ENCODE results near the gene URI1.

The URI1 gene

GRCh38 chr19:30046522-30046921 lies 104.5 kb downstream of the URI1 start:
- Histone ChIP-seq H3K4me1 (ENCODE audit: insufficient read depth, low read length) (no peaks in the 10 kb centered on the region), H3K27me3 (ENCODE audit: insufficient read depth, low read length, poor library complexity) (no peaks in the 10 kb centered on the region), H3K9ac (ENCODE audit: low read depth, low read length) (no peak overlapping the region), H2AFZ (ENCODE audit: low read depth, low read length) (no peak overlapping the region), H3K27ac (ENCODE audit: low read length) (no peak overlapping the region), H3K36me3 (ENCODE audit: insufficient read depth, low read length) (no peaks in the 10 kb centered on the region), H3K79me2 (ENCODE audit: insufficient read depth, low read length) (no peaks in the 10 kb centered on the region), H4K20me1 (ENCODE audit: insufficient read depth, low read length) (0 out of 2 replicates have a peak, but pooled peaks cover 5% of the 10 kb centered on the region), H3K4me3 (ENCODE audit: low read depth in 1 of 2, low read length in 2 of 2) (no peak overlapping the region), H3K4me2 (ENCODE audit: insufficient read depth, low read length) (no peak overlapping the region), H3K9me3 (ENCODE audit: insufficient read depth, low read length, severe bottlenecking) (no peaks in the 10 kb centered on the region)
- peak; percentile 54; the same call in 2 of the 3 replicates for ATAC-seq (ENCODE audit: insufficient read depth, low read depth)
- TF ChIP-seq CTCF (IDR thresholded peaks at IDR 0.05; ENCODE audit: borderline replicate concordance, extremely low read depth, low read length, poor library complexity, severe bottlenecking) (peak; percentile 54), EZH2 (IDR thresholded peaks at IDR 0.05; ENCODE audit: borderline replicate concordance, low read depth, low read length, severe bottlenecking) (no peak)
- no peak for DNase-seq

DNA sequence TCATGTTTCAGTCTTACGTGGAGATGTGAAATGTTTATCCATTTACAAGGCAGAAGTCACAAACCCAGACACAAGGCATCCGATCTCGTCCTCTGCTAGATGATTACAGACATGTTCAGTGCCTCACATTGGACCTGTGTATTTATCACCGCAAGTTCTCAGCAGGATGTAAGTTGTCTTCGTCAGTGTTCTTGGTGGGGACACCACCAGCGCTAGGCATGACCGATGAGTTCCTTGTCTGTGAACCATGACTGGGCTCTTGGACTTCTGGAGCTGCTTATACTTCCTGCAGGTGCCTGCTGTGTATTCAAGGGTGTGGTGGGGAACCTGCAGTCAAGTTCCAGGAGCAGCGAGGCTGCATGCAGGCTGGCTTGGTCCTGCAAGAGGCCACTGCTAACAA lies 105.4 kb downstream of the URI1 start:
- Histone ChIP-seq H3K79me2 (ENCODE audit: insufficient read depth, low read length) (no peaks in the 10 kb centered on the region), H3K4me2 (ENCODE audit: insufficient read depth, low read length) (no peak overlapping the region), H3K27me3 (ENCODE audit: insufficient read depth, low read length, poor library complexity) (no peaks in the 10 kb centered on the region), H3K4me1 (ENCODE audit: insufficient read depth, low read length) (no peaks in the 10 kb centered on the region), H3K9me3 (ENCODE audit: insufficient read depth, low read length, severe bottlenecking) (no peaks in the 10 kb centered on the region), H3K9ac (ENCODE audit: low read depth, low read length) (no peak overlapping the region), H4K20me1 (ENCODE audit: insufficient read depth, low read length) (0 out of 2 replicates have a peak, but pooled peaks cover 5% of the 10 kb centered on the region), H2AFZ (ENCODE audit: low read depth, low read length) (no peak overlapping the region), H3K4me3 (ENCODE audit: low read depth in 1 of 2, low read length in 2 of 2) (no peak overlapping the region), H3K36me3 (ENCODE audit: insufficient read depth, low read length) (no peaks in the 10 kb centered on the region), H3K27ac (ENCODE audit: low read length) (no peak overlapping the region)
- TF ChIP-seq EZH2 (IDR thresholded peaks at IDR 0.05; ENCODE audit: borderline replicate concordance, low read depth, low read length, severe bottlenecking) (no peak), CTCF (IDR thresholded peaks at IDR 0.05; ENCODE audit: borderline replicate concordance, extremely low read depth, low read length, poor library complexity, severe bottlenecking) (no peak)
- no peak for ATAC-seq (ENCODE audit: insufficient read depth, low read depth)
- no peak for DNase-seq

GRCh38 chr19:30049226-30049625 lies 107.2 kb downstream of the URI1 start:
- DNase-seq, result no peak
- H3K27ac ChIP-seq (ENCODE audit: low read length), result no peak overlapping the region
- H3K9ac ChIP-seq (ENCODE audit: low read depth, low read length), result no peak overlapping the region
- H2AFZ ChIP-seq (ENCODE audit: low read depth, low read length), result no peak overlapping the region
- H3K36me3 ChIP-seq (ENCODE audit: insufficient read depth, low read length), result no peaks in the 10 kb centered on the region
- H3K4me1 ChIP-seq (ENCODE audit: insufficient read depth, low read length), result no peaks in the 10 kb centered on the region
- TF ChIP-seq CTCF (IDR thresholded peaks at IDR 0.05; ENCODE audit: borderline replicate concordance, extremely low read depth, low read length, poor library complexity, severe bottlenecking), result no peak
- TF ChIP-seq EZH2 (IDR thresholded peaks at IDR 0.05; ENCODE audit: borderline replicate concordance, low read depth, low read length, severe bottlenecking), result no peak
- no peaks in the 10 kb centered on the region for H3K9me3 ChIP-seq (ENCODE audit: insufficient read depth, low read length, severe bottlenecking)
- H3K27me3 ChIP-seq (ENCODE audit: insufficient read depth, low read length, poor library complexity), result no peaks in the 10 kb centered on the region
- H3K4me2 ChIP-seq (ENCODE audit: insufficient read depth, low read length), result no peak overlapping the region
- ATAC-seq (ENCODE audit: insufficient read depth, low read depth), result no peak
- 0 out of 2 replicates have a peak, but pooled peaks cover 5% of the 10 kb centered on the region for H4K20me1 ChIP-seq (ENCODE audit: insufficient read depth, low read length)
- no peak overlapping the region for H3K4me3 ChIP-seq (ENCODE audit: low read depth in 1 of 2, low read length in 2 of 2)
- no peaks in the 10 kb centered on the region for H3K79me2 ChIP-seq (ENCODE audit: insufficient read depth, low read length)
